ENCODE data around the gene DZANK1. TPM values are rescaled to one million over a fixed set of nuclear protein-coding genes. Genes with fewer than 3 reads are reported as not detected.

The DZANK1 gene
- total RNA-seq, 2 donors from 2014 or later = 1.6 TPM

DNA sequence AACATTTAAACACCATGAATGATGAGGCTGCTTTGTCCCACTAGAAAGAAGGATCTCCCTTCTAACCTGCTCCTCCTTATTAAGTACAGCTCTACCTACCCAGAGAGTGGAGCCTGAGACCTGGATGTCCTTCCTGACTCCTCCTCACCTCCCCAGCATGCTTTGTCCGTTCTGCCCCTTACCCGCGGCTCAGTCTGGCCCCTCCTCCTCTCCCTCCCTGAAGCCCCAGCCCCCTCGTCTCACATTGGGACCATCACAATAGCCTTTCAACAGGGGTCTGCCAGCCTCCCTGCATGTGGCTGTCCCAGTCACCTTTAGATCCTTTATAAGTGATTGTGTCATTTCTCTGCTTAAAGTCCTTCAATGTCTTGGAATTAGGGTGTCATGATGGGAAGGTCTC, 72.5 kb downstream of the DZANK1 start:
- H3K27me3 ChIP-seq = no peaks in the 10 kb centered on the region
- ATAC-seq = no peak
- intact Hi-C loops (cut with DNase I) = no loop called here
- H3K4me1 ChIP-seq = no peaks in the 10 kb centered on the region
- H3K4me3 ChIP-seq = no peak overlapping the region
- 41 to 47% methylated on average over 4 of the region's 4 CpGs for WGBS, 2 donors
- H3K9me3 ChIP-seq = no peaks in the 10 kb centered on the region
- H3K27ac ChIP-seq = no peak overlapping the region
- H3K36me3 ChIP-seq (replicated peaks in 1 of 2; ENCODE audit: insufficient read depth in 1 of 2, low read depth in 2 of 2) = no peaks in the 10 kb centered on the region
- no peak for DNase-seq
- TF ChIP-seq, protein P1, sequence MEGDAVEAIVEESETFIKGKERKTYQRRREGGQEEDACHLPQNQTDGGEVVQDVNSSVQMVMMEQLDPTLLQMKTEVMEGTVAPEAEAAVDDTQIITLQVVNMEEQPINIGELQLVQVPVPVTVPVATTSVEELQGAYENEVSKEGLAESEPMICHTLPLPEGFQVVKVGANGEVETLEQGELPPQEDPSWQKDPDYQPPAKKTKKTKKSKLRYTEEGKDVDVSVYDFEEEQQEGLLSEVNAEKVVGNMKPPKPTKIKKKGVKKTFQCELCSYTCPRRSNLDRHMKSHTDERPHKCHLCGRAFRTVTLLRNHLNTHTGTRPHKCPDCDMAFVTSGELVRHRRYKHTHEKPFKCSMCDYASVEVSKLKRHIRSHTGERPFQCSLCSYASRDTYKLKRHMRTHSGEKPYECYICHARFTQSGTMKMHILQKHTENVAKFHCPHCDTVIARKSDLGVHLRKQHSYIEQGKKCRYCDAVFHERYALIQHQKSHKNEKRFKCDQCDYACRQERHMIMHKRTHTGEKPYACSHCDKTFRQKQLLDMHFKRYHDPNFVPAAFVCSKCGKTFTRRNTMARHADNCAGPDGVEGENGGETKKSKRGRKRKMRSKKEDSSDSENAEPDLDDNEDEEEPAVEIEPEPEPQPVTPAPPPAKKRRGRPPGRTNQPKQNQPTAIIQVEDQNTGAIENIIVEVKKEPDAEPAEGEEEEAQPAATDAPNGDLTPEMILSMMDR (IDR thresholded peaks at IDR 0.05) = no peak
- TF ChIP-seq POLR2A (IDR thresholded peaks at IDR 0.05) = no peak

DNA sequence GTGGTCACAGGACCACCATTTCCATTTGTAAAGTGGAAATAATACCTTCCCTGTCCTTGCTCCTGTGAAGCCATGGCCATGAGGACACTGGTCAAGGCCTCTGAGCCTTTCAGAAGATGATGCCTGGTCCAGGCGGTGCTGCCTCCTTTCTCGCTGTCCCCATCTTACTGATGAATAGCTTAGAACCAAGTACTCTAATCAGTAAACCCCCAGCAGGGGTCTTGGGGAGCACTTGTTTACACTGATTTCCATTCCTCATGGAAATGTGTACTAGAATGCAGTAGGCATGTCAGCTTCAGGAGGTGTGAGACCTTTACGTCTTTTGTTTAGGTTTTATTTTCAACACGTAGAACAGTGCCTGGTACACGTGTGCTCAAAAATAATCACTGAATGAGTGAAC, 75.1 kb downstream of the DZANK1 start:
- ATAC-seq = no peak
- H3K4me3 ChIP-seq = no peak overlapping the region
- H3K27me3 ChIP-seq = no peaks in the 10 kb centered on the region
- intact Hi-C loops (cut with DNase I) = no loop called here
- H3K9me3 ChIP-seq = no peaks in the 10 kb centered on the region
- H3K4me1 ChIP-seq = no peaks in the 10 kb centered on the region
- DNase-seq = no peak
- no peak overlapping the region for H3K27ac ChIP-seq
- no peaks in the 10 kb centered on the region for H3K36me3 ChIP-seq (replicated peaks in 1 of 2; ENCODE audit: insufficient read depth in 1 of 2, low read depth in 2 of 2)
- 84 to 85% methylated on average over 5 of the region's 5 CpGs for WGBS, 2 donors
- no peak for TF ChIP-seq POLR2A (IDR thresholded peaks at IDR 0.05)
- TF ChIP-seq, protein P1 (IDR thresholded peaks at IDR 0.05) = no peak

DNA sequence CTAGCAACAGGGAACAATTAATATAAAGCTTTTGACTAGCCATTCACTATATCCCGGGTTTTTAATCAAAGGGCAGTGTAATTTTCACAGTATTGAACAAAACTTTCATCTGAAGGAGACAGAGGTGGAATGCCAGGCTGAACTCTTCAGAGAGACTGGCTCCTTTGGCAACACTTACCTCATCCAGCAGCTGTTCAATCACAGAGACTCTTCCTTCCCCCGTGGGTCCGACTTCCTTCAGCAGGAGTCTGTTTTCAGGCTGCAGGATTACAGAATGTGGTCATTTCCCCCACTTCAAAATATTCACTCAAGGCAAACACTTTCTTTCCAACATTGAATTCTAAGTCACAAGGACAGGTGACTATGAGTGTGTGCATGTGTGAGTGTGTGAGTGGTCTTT, 76.6 kb downstream of the DZANK1 start:
- H3K36me3 ChIP-seq (replicated peaks in 1 of 2; ENCODE audit: insufficient read depth in 1 of 2, low read depth in 2 of 2) = no peaks in the 10 kb centered on the region
- no peaks in the 10 kb centered on the region for H3K4me1 ChIP-seq
- H3K27ac ChIP-seq = no peak overlapping the region
- TF ChIP-seq, protein P1 (IDR thresholded peaks at IDR 0.05) = no peak
- no peak for TF ChIP-seq POLR2A (IDR thresholded peaks at IDR 0.05)
- no peak for DNase-seq
- H3K4me3 ChIP-seq = no peak overlapping the region
- no peaks in the 10 kb centered on the region for H3K9me3 ChIP-seq
- 54 to 60% methylated on average over 3 of the region's 3 CpGs for WGBS, 2 donors
- H3K27me3 ChIP-seq = no peaks in the 10 kb centered on the region
- ATAC-seq = no peak
- intact Hi-C loops (cut with DNase I) = no loop called here

DNA sequence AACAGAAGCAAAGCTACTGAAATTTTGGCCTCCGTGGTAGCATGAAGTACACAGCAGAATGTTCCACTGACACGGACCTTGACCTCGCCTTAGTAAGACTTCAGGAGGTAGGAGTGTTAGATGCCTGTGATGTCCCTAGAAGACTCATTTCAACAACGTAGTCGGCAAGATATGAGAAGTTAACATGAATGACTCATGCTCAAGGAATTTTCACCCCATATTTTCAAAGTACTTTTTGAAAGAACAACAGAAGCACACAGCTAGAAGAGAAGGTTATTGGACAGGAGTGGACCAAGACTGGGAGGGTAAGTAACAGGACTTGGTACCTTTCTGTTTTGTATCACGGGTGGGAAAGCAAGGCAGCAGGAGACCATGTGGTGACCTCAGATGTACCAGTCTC, 78.0 kb downstream of the DZANK1 start:
- Histone ChIP-seq H3K4me3 (no peak overlapping the region), H3K36me3 (replicated peaks in 1 of 2; ENCODE audit: insufficient read depth in 1 of 2, low read depth in 2 of 2) (no peaks in the 10 kb centered on the region), H3K27me3 (no peaks in the 10 kb centered on the region), H3K4me1 (no peaks in the 10 kb centered on the region), H3K27ac (no peak overlapping the region), H3K9me3 (no peaks in the 10 kb centered on the region)
- no peak for DNase-seq
- no peak for TF ChIP-seq POLR2A (IDR thresholded peaks at IDR 0.05)
- TF ChIP-seq, protein P1 (IDR thresholded peaks at IDR 0.05) = no peak
- no peak for ATAC-seq
- intact Hi-C loops (cut with DNase I) = no loop called here
- 55 to 56% methylated on average over 6 of the region's 6 CpGs for WGBS, 2 donors

DNA sequence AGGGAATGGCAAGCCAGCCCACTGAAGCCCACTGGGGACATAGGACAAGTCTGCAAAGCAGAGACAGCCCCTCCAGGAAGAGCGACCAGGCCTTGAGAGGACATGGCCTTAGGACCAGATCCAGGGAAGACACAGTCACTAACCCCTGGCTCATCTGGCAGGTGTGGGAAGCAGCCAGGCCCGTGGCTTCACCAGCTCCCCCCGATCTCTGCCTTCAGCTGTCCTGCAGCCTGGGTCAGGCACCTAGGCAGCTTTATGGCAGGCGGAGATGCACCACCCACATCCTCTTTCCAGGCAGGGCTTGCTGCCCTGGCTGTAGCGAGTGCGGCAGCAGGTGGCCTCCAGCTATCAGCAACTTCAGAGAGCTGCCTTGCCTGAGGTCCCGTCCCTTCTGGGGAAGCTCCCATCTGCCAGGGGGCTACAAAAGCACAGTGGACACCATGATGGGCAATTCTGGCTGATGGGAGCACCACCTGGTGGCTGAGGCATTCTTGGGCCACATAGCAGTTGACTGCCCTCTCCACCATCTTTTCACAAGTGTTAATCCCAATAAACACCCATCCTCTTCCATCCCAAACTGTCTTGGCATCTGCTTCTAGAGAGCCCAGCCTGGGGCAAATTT, 85.8 kb downstream of the DZANK1 start:
- no peak for DNase-seq
- Histone ChIP-seq H3K9me3 (no peaks in the 10 kb centered on the region), H3K4me3 (no peak overlapping the region), H3K27me3 (no peaks in the 10 kb centered on the region), H3K36me3 (replicated peaks in 1 of 2; ENCODE audit: insufficient read depth in 1 of 2, low read depth in 2 of 2) (no peaks in the 10 kb centered on the region), H3K27ac (no peak overlapping the region), H3K4me1 (no peaks in the 10 kb centered on the region)
- 65 to 85% methylated on average over 4 to 7 of the region's 7 CpGs for WGBS, 2 donors
- ATAC-seq = no peak
- intact Hi-C loops (cut with DNase I) = no loop called here
- TF ChIP-seq POLR2A (IDR thresholded peaks at IDR 0.05) = no peak
- TF ChIP-seq, protein P1 (IDR thresholded peaks at IDR 0.05) = no peak
